ENCODE data around the gene CIT.

The CIT gene

GRCh38 chr12:119672194-119672593 lies 204.9 kb downstream of the CIT start:
- Histone ChIP-seq H3K4me2 (no peak overlapping the region), H3K27ac (no peak overlapping the region), H3K9me3 (replicated peaks in 1 of 11) (no peaks in the 10 kb centered on the region), H3K9ac (no peak overlapping the region), H3K4me1 (peaks cover 37 to 84% (median 48%) of the 10 kb centered on the region in 10 experiments), H3K36me3 (peaks cover 68 to 78% (median 75%) of the 10 kb centered on the region in 11 experiments), H3K4me3 (no peak overlapping the region), H4K20me1 (peaks cover 0 to 51% (median 23%) of the 10 kb centered on the region in 11 experiments; a peak in 10 of 22 replicates), H3K27me3 (no peaks in the 10 kb centered on the region)
- no peak for TF ChIP-seq Cebpa-rat (IDR thresholded peaks at IDR 0.05)

DNA sequence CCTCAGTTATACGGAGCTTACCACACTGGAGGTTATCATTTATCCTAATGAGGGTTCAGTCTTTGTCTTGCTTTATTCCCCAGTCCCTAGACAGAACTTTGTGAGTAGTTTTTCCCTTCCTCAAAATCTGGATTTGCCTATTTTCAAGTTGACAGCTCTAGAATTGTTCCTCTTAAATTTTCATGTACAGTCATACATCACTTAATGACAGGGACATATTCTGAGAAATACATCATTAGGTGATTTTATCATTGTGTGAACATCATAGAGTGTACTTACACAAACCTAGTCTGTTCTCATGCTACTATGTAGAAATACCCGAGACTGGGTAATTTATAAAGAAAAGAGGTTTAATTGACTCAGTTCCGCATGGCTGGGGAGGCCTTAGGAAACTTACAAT lies 206.1 kb downstream of the CIT start:
- Histone ChIP-seq H3K9me3 (replicated peaks in 1 of 11) (no peaks in the 10 kb centered on the region), H4K20me1 (peaks cover 0 to 45% (median 22%) of the 10 kb centered on the region in 11 experiments; a peak in 10 of 22 replicates), H3K27me3 (no peaks in the 10 kb centered on the region), H3K4me3 (no peak overlapping the region), H3K9ac (peak overlapping the region in 2 of 11 experiments; percentile 21 to 54; a peak in 1 of 22 replicates), H3K27ac (no peak overlapping the region), H3K36me3 (peaks cover 57 to 67% (median 64%) of the 10 kb centered on the region in 11 experiments), H3K4me2 (peak overlapping the region in 3 of 11 experiments; percentile 48 to 92 (median 85); a peak in 2 of 22 replicates), H3K4me1 (peaks cover 49 to 88% (median 59%) of the 10 kb centered on the region in 10 experiments)
- no peak for TF ChIP-seq Cebpa-rat (IDR thresholded peaks at IDR 0.05)

GRCh38 chr12:119669744-119670472 lies 207.2 kb downstream of the CIT start:
- Histone ChIP-seq H3K4me2 (peak overlapping the region; percentile 43 to 93 (median 81); a peak in 21 of 22 replicates), H3K4me3 (peak overlapping the region in 1 of 10 experiments; percentile 6; a peak in 2 of 20 replicates), H3K9me3 (replicated peaks in 1 of 11) (no peaks in the 10 kb centered on the region), H3K9ac (peak overlapping the region in 9 of 11 experiments; percentile 0 to 54 (median 28); a peak in 12 of 22 replicates), H3K4me1 (peaks cover 59 to 86% (median 63%) of the 10 kb centered on the region in 10 experiments), H3K27me3 (no peaks in the 10 kb centered on the region), H3K27ac (peak overlapping the region in 2 of 11 experiments; percentile 14 to 15; a peak in 1 of 22 replicates), H3K36me3 (peaks cover 45 to 56% (median 52%) of the 10 kb centered on the region in 11 experiments), H4K20me1 (peaks cover 0 to 40% (median 17%) of the 10 kb centered on the region in 11 experiments; a peak in 10 of 22 replicates)
- TF ChIP-seq Cebpa-rat (IDR thresholded peaks at IDR 0.05): no peak

- peaks cover 50 to 71% (median 55%) of the 10 kb centered on the region in 10 experiments for H3K4me1 ChIP-seq
- H3K36me3 ChIP-seq: peaks cover 30 to 40% (median 37%) of the 10 kb centered on the region in 11 experiments
- no peak for TF ChIP-seq Cebpa-rat (IDR thresholded peaks at IDR 0.05)
- H4K20me1 ChIP-seq: peaks cover 0 to 25% (median 8%) of the 10 kb centered on the region in 11 experiments; a peak in 10 of 22 replicates
- H3K9me3 ChIP-seq (replicated peaks in 1 of 11): no peaks in the 10 kb centered on the region
- H3K4me2 ChIP-seq: peak overlapping the region; percentile 75 to 95 (median 85)
- no peaks in the 10 kb centered on the region for H3K27me3 ChIP-seq
- H3K9ac ChIP-seq: peak overlapping the region; percentile 89 to 95 (median 93)
- H3K27ac ChIP-seq: peak overlapping the region; percentile 88 to 96 (median 93)
- peak overlapping the region; percentile 83 to 97 (median 87) for H3K4me3 ChIP-seq
Measured at GRCh38 chr12:119668324-119668841, 208.7 kb downstream of the CIT start.

GRCh38 chr12:119667577-119668323 lies 209.4 kb downstream of the CIT start, which contains the start of gene PRKAB1:
TSS of gene PRKAB1 (plus strand) at chr12:119668133. CDS start at chr12:119668245, 112 bp downstream.
- Histone ChIP-seq H3K27ac (peak within 1 kb of the TSS; percentile 88 to 96 (median 93)), H3K4me2 (peak within 1 kb of the TSS; percentile 81 to 97 (median 90)), H3K9me3 (replicated peaks in 1 of 11) (no peaks in the 10 kb centered on the region), H3K27me3 (no peaks in the 10 kb centered on the region), H3K4me1 (peaks cover 44 to 64% (median 49%) of the 10 kb centered on the region in 10 experiments), H4K20me1 (peaks cover 0 to 20% (median 4%) of the 10 kb centered on the region in 11 experiments; a peak in 9 of 22 replicates), H3K36me3 (peaks cover 24 to 34% (median 31%) of the 10 kb centered on the region in 11 experiments), H3K4me3 (peak within 1 kb of the TSS; percentile 83 to 97 (median 87)), H3K9ac (peak within 1 kb of the TSS; percentile 89 to 95 (median 93))
- peak in 3 of 11 experiments; percentile 68 to 81 (median 78); a peak in 6 of 22 replicates for TF ChIP-seq Cebpa-rat (IDR thresholded peaks at IDR 0.05)

DNA sequence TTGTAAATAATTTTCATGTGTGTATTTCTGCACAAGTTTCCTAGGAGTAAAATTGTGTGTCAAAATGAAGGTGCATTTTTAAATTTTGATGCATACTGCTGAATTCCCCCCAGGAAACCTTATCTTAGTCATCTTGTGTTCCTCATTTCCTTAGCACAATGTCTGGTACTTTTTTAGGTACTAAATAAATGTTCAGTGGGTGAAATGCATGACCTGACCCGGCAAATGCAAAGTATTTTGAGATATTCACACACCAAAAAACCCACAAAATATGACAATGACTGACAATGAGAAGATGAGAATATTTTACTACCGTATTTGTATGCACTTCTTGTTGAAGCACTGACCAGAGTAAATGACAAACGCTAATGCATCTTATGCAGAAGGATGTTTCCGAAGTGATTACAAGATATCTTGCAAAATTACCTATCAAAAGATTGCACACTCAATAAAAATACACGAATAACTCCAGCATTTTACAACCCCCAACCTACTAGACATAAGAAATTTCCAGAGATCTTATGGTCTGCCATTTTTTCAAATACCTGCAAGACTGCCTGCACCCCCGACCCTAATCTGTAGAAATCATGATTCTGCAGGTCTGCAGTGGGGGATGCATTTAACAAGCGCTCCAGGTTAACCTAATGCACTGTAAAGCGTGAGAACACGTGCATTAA lies 210.1 kb downstream of the CIT start:
- Histone ChIP-seq H3K4me3 (peak overlapping the region; percentile 83 to 97 (median 87)), H3K9ac (peak overlapping the region; percentile 89 to 95 (median 93); a peak in 21 of 22 replicates), H3K27me3 (no peaks in the 10 kb centered on the region), H3K27ac (peak overlapping the region in 8 of 11 experiments; percentile 91 to 96 (median 94); a peak in 13 of 22 replicates), H3K36me3 (peaks cover 17 to 27% (median 24%) of the 10 kb centered on the region in 11 experiments; a peak in 21 of 22 replicates), H3K4me1 (peaks cover 41 to 58% (median 47%) of the 10 kb centered on the region in 10 experiments), H4K20me1 (peaks cover 0 to 14% (median 0%) of the 10 kb centered on the region in 11 experiments; a peak in 7 of 22 replicates), H3K4me2 (peak overlapping the region; percentile 81 to 97 (median 90)), H3K9me3 (replicated peaks in 1 of 11) (no peaks in the 10 kb centered on the region)
- no peak for TF ChIP-seq Cebpa-rat (IDR thresholded peaks at IDR 0.05)

DNA sequence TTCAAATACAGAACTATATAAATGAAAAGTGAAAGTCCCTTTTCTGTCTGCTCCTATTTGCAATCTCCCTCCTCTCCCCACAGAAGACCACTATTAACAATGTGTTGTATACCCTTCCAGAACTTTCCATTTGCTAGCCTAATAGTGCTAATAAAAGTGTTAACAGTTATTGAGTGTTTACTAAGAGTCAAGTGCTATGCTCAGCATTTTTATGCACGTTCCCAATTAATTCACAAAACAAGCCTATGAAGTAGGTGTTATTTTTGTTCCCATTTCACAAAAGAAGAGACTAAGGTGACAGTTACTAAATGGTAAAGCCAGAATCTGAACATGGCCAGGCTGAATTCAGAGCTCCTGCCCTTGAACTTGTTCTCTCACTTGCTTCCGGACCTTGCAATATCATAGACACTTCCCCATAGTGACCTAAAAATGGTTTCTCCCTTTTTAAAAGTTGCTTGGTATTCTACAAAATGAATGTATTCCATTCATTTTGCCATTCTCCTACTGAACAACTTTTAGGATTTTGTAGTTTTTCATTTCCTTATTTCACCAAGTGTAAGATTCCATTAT lies 210.8 kb downstream of the CIT start:
- H3K9ac ChIP-seq: peak overlapping the region in 3 of 11 experiments; percentile 89 to 95 (median 91); a peak in 4 of 22 replicates
- H3K4me1 ChIP-seq: peaks cover 41 to 56% (median 47%) of the 10 kb centered on the region in 10 experiments
- H3K4me3 ChIP-seq: peak overlapping the region in 9 of 10 experiments; percentile 83 to 97 (median 85); a peak in 13 of 20 replicates
- peaks cover 9 to 20% (median 17%) of the 10 kb centered on the region in 11 experiments; a peak in 20 of 22 replicates for H3K36me3 ChIP-seq
- no peaks in the 10 kb centered on the region for H3K9me3 ChIP-seq (replicated peaks in 1 of 11)
- no peaks in the 10 kb centered on the region for H3K27me3 ChIP-seq
- H3K4me2 ChIP-seq: peak overlapping the region; percentile 81 to 97 (median 90)
- peak overlapping the region in 3 of 11 experiments; percentile 7 to 56 (median 12); a peak in 3 of 22 replicates for H3K27ac ChIP-seq
- no peak for TF ChIP-seq Cebpa-rat (IDR thresholded peaks at IDR 0.05)
- peaks cover 0 to 8% (median 0%) of the 10 kb centered on the region in 11 experiments; a peak in 7 of 22 replicates for H4K20me1 ChIP-seq

Data from BLaER1 treated with 17β-estradiol and CSF1 and Interleukin-3, amounts not matched to agents 10 nM and 100 nM (cell line).